HG02981 (cell line): Measurements from ENCODE around the gene NUDT4.
A peak's percentile ranks its signal among the peaks of the same experiment; 100 is the strongest.
"Not testable (repeated sequence)": the region's sequence is repeated elsewhere in the genome, so short reads cannot be mapped to it uniquely, and the experiment has no call there.

Experiments used
- ATAC-seq: cut with Tn5 transposase; IDR thresholded peaks from one replicate; pipeline ENCODE4 v1.9.1; 2021; ENCODE audit warnings: mild to moderate bottlenecking, moderate library complexity; ENCODE audit not compliant: unreplicated experiment

Gene NUDT4

DNA sequence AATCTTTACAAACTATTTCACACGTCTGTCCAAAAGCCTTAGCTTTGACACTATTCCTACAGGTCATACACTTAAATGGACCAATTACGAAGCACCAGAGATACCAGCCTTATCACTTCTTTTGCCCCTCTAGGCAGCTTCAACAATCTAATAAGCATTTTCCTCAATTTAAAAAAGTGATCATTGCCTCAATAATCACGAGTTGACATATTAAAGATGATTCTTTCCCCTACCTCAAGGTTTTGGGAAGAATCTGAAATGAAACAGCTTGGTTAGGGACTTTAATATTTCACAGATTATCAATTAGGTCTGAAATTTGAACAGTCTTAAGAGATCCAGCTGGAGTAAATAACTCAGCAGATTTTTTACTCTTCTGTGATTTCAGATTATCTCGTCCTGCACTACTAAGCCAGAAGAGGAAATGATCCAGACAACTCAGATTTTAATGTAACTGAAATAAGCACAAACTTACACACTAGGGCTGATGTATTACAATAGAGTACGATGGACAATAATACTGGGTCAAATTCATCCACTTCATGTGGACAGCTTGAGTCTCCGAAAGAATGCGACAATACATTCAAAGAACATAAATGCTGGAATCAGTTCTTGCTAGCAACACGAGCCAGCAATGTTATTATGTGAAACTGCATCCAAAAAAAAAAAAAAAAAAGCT is 48.1 kb downstream of the NUDT4 start:
- no peak for ATAC-seq

DNA sequence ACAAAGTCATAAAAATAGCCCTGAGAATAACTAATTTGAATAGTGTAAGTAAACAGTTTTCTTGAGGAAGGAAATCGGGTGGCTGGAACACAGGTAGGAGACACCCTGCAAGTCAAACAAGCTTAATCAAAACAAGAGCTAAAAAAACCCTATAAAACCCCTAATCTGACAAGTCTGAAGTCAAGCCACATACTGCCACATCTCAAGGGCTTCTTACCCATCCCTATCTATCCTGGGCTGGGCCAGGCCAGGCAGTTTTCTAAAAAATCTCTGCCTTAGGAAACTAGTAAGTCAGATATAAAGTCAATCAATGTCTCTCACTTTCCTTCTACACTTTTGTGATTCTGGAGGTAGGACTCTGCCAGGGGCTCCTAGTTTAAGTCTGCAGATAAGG is 48.7 kb downstream of the NUDT4 start:
- ATAC-seq, result no peak

DNA sequence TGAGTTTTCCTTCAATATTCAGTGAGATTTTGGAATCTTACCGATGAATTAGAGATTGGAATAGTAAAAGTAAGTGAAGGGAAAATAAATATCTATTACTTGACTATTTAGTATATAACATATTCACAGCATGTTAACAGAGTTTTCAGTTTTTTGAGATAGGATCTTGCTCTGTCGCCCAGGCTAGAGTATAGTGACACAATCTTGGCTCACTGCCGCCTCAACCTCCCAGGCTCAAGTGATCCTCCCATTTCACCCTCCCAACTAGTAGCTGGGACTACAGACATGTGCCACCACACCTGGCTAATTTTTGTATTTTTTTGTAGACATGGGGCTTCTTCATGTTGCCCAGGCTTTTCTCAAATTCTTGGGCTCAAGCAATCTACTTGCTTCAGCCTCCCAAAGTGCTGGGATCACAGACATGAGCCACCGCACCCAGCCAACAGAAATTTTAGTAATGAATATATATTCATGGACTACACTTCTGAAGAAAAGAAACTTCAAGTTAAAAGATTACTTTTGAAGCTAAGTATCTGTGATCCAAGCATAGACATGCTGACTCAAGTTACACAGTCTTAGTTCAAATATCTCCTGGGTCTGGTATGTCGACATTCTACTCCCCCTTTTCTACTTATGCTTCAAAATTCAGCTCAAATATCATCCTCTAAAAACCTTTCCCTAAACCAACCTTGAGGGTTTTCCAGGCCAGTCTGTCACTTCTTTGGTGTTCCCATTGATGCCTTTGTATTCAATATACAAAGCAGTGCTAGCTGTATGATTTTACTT is 50.2 kb downstream of the NUDT4 start:
- no peak for ATAC-seq

DNA sequence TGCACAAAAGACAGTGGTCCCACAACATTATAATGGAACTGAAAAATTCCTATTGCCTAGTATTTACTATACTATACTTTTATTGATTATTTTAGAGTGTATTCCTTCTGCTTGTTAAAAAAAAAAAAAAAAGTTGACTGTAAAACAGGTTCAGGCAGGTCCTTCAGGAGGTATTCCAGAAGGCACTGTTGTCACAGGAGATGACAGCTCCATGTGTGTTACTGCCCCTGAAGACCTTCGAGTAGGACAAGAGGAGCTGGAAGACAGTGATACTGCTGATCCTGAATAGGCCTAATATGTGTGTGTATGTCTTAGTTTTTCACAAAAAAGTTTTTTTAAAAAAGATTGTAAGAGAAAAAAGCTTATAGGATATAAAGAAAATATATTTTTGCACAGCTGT is 51.7 kb downstream of the NUDT4 start:
- ATAC-seq, result no peak

DNA sequence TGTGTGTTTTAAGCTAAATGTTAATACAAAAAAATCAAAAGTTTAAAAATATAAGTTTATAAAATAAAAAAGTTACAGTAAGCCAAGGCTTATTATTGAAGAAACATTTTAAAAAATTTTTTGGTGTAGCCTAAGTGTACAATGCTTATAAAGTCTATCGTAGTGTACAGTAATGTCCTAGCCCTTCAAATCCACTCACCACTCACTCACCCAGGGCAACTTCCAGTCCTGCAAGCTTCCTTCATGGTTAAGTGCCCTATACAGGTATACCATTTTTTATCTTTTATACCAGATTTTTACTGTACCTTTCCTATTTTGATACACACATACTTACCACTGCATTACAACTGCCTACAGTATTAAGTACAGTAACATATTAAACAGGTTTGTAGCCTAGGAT is 52.1 kb downstream of the NUDT4 start:
- no peak for ATAC-seq

DNA sequence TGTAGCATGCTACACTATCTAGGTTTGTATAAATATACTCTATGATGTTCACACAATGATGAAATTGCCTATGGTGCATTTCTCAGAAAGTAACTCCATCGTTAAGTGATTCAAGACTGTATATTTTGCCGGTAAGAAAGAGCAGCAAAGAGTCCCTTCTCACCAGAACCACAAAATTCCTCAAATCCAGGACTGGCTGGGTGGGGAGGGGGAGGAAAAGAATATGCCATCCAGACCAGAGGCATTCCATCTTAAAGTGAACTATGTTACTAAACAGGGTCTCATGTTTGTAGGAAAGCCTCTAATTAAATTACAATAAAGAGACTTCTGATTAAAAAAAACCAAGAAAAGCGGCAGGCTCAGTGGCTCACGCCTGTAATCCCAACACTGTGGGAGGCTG is 52.6 kb downstream of the NUDT4 start:
- ATAC-seq, result no peak

GRCh38 chr12:93432031-93432430 is 54.3 kb downstream of the NUDT4 start:
- not testable (repeated sequence) for ATAC-seq

- no peak for ATAC-seq
Measured at GRCh38 chr12:93434256-93434865, 56.6 kb downstream of the NUDT4 start.

GRCh38 chr12:93438266-93439050 is 60.7 kb downstream of the NUDT4 start:
- no peak for ATAC-seq

GRCh38 chr12:93440043-93440835 is 62.5 kb downstream of the NUDT4 start:
- no peak for ATAC-seq

GRCh38 chr12:93441081-93441616 is 63.4 kb downstream of the NUDT4 start:
- no peak for ATAC-seq

- ATAC-seq, result peak; percentile 78
Measured at GRCh38 chr12:93441617-93442410, 64.1 kb downstream of the NUDT4 start, which contains the start of gene UBE2N. Gene UBE2N (minus strand): TSS chr12:93441947. CDS start chr12:93441884, 63 bp downstream.

DNA sequence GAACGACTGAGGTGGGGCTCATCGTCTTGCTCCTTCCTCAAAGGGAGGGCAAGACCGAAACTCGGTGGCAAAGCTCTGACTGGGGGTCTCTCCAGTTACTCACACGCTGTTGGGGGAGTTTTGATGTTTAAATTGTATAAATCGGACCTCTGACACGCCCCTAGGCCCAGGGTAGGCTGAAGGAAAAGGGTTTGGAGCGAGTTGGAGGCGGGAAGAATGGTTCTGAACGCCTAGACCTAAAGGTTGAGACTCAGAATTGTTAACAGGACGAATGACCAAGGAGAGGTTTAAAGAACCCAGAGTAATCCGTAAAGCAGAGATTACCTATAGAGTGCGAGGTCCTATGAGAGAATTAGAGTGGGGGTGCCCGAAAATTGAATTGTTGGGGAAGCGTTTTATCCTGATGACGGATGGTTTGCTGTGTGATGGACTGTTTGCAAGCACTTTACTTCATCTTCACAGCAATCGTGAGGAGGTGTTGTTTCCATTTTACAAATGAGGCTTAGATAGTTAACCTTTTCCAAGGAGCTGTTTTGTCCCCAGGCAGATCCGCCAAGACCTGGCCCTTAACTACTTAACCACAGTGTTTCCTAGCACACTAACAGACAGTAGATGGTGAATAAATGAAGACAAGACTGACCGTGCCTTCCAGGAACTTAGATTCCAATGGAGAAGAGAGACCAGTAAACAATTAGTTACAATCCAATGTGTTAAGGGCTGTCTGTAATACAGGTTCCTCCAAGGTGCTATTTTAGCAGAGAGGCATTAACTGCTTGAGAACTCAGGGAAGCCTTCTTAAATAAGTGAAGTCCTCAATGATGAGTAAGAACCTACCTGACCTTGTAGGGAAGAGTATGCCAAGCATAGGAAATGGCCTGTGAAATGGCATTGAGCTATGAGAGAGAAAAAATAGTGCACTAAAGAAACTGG is 65.0 kb downstream of the NUDT4 start:
- ATAC-seq, result no peak

GRCh38 chr12:93443576-93443975 is 65.9 kb downstream of the NUDT4 start:
- no peak for ATAC-seq

- ATAC-seq, result no peak
Measured at GRCh38 chr12:93447555-93448290, 70.0 kb downstream of the NUDT4 start.

GRCh38 chr12:93448796-93449195 is 71.1 kb downstream of the NUDT4 start:
- ATAC-seq, result no peak

GRCh38 chr12:93449277-93449676 is 71.6 kb downstream of the NUDT4 start:
- peak; percentile 93 for ATAC-seq
